Body of pancreas (tissue), 4 donors: ENCODE measurements around the gene MEOX1.

Source experiments
- POLR2A ChIP-seq, 3 donors: fragments of 450-650 bp; IDR thresholded peaks; one replicate each; pipeline ENCODE4 v1.6.1; 2016; ENCODE audit warnings: antibody characterized with exemption in 3 of 3, mild to moderate bottlenecking in 2 of 3
- TF ChIP-seq, protein P1 (sequence below), 7 experiments: fragments of 450-650 bp in 4 of 7; fragments of 200-600 bp in 3 of 7; sonication (generic) in 3 of 7; IDR thresholded peaks; one replicate each; pipeline ENCODE4 v1.5.1; 2016 to 2019; ENCODE audit warnings: antibody characterized with exemption in 7 of 7

GRCh38 chr17:43603321-43603720 is 58.4 kb downstream of the MEOX1 start:
- no peak for TF ChIP-seq POLR2A (IDR thresholded peaks at IDR 0.05)
- TF ChIP-seq, protein P1, sequence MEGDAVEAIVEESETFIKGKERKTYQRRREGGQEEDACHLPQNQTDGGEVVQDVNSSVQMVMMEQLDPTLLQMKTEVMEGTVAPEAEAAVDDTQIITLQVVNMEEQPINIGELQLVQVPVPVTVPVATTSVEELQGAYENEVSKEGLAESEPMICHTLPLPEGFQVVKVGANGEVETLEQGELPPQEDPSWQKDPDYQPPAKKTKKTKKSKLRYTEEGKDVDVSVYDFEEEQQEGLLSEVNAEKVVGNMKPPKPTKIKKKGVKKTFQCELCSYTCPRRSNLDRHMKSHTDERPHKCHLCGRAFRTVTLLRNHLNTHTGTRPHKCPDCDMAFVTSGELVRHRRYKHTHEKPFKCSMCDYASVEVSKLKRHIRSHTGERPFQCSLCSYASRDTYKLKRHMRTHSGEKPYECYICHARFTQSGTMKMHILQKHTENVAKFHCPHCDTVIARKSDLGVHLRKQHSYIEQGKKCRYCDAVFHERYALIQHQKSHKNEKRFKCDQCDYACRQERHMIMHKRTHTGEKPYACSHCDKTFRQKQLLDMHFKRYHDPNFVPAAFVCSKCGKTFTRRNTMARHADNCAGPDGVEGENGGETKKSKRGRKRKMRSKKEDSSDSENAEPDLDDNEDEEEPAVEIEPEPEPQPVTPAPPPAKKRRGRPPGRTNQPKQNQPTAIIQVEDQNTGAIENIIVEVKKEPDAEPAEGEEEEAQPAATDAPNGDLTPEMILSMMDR (IDR thresholded peaks at IDR 0.05) = no peak
